Measurements from ENCODE around the gene SIRPA.

Gene SIRPA

GRCh38 chr20:1933465-1933870, 38.3 kb downstream of the SIRPA start:
- DNase-seq (ENCODE audit: low read depth), result no peak

GRCh38 chr20:1934156-1934555, 38.9 kb downstream of the SIRPA start:
- DNase-seq (ENCODE audit: low read depth), result no peak

- DNase-seq (ENCODE audit: low read depth), result no peak
Observed at GRCh38 chr20:1934721-1935573, 39.7 kb downstream of the SIRPA start.

- DNase-seq (ENCODE audit: low read depth), result no peak
Observed at GRCh38 chr20:1935696-1936366, 40.6 kb downstream of the SIRPA start.

GRCh38 chr20:1937316-1937976, 42.2 kb downstream of the SIRPA start:
- no peak for DNase-seq (ENCODE audit: low read depth)

- no peak for DNase-seq (ENCODE audit: low read depth)
Observed at GRCh38 chr20:1938464-1939269, 43.5 kb downstream of the SIRPA start.

- DNase-seq (ENCODE audit: low read depth), result no peak
Observed at GRCh38 chr20:1939270-1939595, 44.0 kb downstream of the SIRPA start.

GRCh38 chr20:1940581-1940980, 45.4 kb downstream of the SIRPA start:
- DNase-seq (ENCODE audit: low read depth), result no peak

GRCh38 chr20:1941226-1941625, 46.0 kb downstream of the SIRPA start:
- DNase-seq (ENCODE audit: low read depth), result no peak

GRCh38 chr20:1942061-1942460, 46.9 kb downstream of the SIRPA start:
- no peak for DNase-seq (ENCODE audit: low read depth)

GRCh38 chr20:1942486-1943274, 47.5 kb downstream of the SIRPA start:
- no peak for DNase-seq (ENCODE audit: low read depth)

GRCh38 chr20:1943275-1944002, 48.2 kb downstream of the SIRPA start:
- no peak for DNase-seq (ENCODE audit: low read depth)

- no peak for DNase-seq (ENCODE audit: low read depth)
Observed at GRCh38 chr20:1944345-1945091, 49.3 kb downstream of the SIRPA start.

- DNase-seq (ENCODE audit: low read depth), result no peak
Observed at GRCh38 chr20:1945134-1945618, 50.0 kb downstream of the SIRPA start.

- no peak for DNase-seq (ENCODE audit: low read depth)
Observed at GRCh38 chr20:1945660-1946059, 50.5 kb downstream of the SIRPA start.

GRCh38 chr20:1946442-1946761, 51.2 kb downstream of the SIRPA start:
- no peak for DNase-seq (ENCODE audit: low read depth)

- DNase-seq (ENCODE audit: low read depth), result no peak
Observed at GRCh38 chr20:1946762-1947534, 51.7 kb downstream of the SIRPA start.

- DNase-seq (ENCODE audit: low read depth), result no peak
Observed at GRCh38 chr20:1947535-1947846, 52.3 kb downstream of the SIRPA start.

- no peak for DNase-seq (ENCODE audit: low read depth)
Observed at GRCh38 chr20:1949347-1950100, 54.3 kb downstream of the SIRPA start.
